ENCODE measurements around the gene NDUFA8. TPM values are rescaled to one million over a fixed set of nuclear protein-coding genes. Genes with fewer than 3 reads are reported as not detected.

The NDUFA8 gene
- total RNA-seq, 1 donor from 2014 or later: 40.2 TPM

GRCh38 chr9:122186777-122187470, 27.3 kb upstream of the NDUFA8 start:
- H3K27me3 ChIP-seq (ENCODE audit: control insufficient read depth in 3 of 3, insufficient read depth in 3 of 3, low read length in 3 of 3): peaks cover 1 to 11% (median 5%) of the 10 kb centered on the region in 3 donors
- H3K4me1 ChIP-seq (ENCODE audit: control insufficient read depth in 3 of 3, insufficient read depth in 3 of 3, low read length in 3 of 3): no peaks in the 10 kb centered on the region
- H3K27ac ChIP-seq (ENCODE audit: low read depth, low read length): no peak overlapping the region
- H3K9me3 ChIP-seq (ENCODE audit: control insufficient read depth in 3 of 3, low read length in 3 of 3): no peaks in the 10 kb centered on the region
- H3K9ac ChIP-seq (ENCODE audit: low read depth in 1 of 3, low read length in 3 of 3): no peak overlapping the region
- H3K4me3 ChIP-seq (ENCODE audit: low read length in 3 of 3): no peak overlapping the region
- no peaks in the 10 kb centered on the region for H3K36me3 ChIP-seq (ENCODE audit: control insufficient read depth in 3 of 3, insufficient read depth in 3 of 3, low read length in 3 of 3)

GRCh38 chr9:122186301-122186700, 26.7 kb upstream of the NDUFA8 start:
- Histone ChIP-seq H3K9ac (ENCODE audit: low read depth in 1 of 3, low read length in 3 of 3) (no peak overlapping the region), H3K27ac (ENCODE audit: low read depth, low read length) (no peak overlapping the region), H3K27me3 (ENCODE audit: control insufficient read depth in 3 of 3, insufficient read depth in 3 of 3, low read length in 3 of 3) (peaks cover 5 to 12% (median 8%) of the 10 kb centered on the region in 3 donors), H3K4me1 (ENCODE audit: control insufficient read depth in 3 of 3, insufficient read depth in 3 of 3, low read length in 3 of 3) (no peaks in the 10 kb centered on the region), H3K36me3 (ENCODE audit: control insufficient read depth in 3 of 3, insufficient read depth in 3 of 3, low read length in 3 of 3) (no peaks in the 10 kb centered on the region), H3K9me3 (ENCODE audit: control insufficient read depth in 3 of 3, low read length in 3 of 3) (no peaks in the 10 kb centered on the region), H3K4me3 (ENCODE audit: low read length in 3 of 3) (no peak overlapping the region)

- Histone ChIP-seq H3K9me3 (ENCODE audit: control insufficient read depth in 3 of 3, low read length in 3 of 3) (no peaks in the 10 kb centered on the region), H3K27me3 (ENCODE audit: control insufficient read depth in 3 of 3, insufficient read depth in 3 of 3, low read length in 3 of 3) (peaks cover 8 to 15% (median 12%) of the 10 kb centered on the region in 3 donors), H3K27ac (ENCODE audit: low read depth, low read length) (no peak overlapping the region), H3K9ac (ENCODE audit: low read depth in 1 of 3, low read length in 3 of 3) (no peak overlapping the region), H3K4me1 (ENCODE audit: control insufficient read depth in 3 of 3, insufficient read depth in 3 of 3, low read length in 3 of 3) (no peaks in the 10 kb centered on the region), H3K36me3 (ENCODE audit: control insufficient read depth in 3 of 3, insufficient read depth in 3 of 3, low read length in 3 of 3) (no peaks in the 10 kb centered on the region), H3K4me3 (ENCODE audit: low read length in 3 of 3) (no peak overlapping the region)
Observed at GRCh38 chr9:122184551-122184950, 25.0 kb upstream of the NDUFA8 start.

- Histone ChIP-seq H3K4me1 (ENCODE audit: control insufficient read depth in 3 of 3, insufficient read depth in 3 of 3, low read length in 3 of 3) (no peaks in the 10 kb centered on the region), H3K27me3 (ENCODE audit: control insufficient read depth in 3 of 3, insufficient read depth in 3 of 3, low read length in 3 of 3) (peaks cover 9 to 15% (median 12%) of the 10 kb centered on the region in 3 donors), H3K9ac (ENCODE audit: low read depth in 1 of 3, low read length in 3 of 3) (no peak overlapping the region), H3K36me3 (ENCODE audit: control insufficient read depth in 3 of 3, insufficient read depth in 3 of 3, low read length in 3 of 3) (no peaks in the 10 kb centered on the region), H3K27ac (ENCODE audit: low read depth, low read length) (no peak overlapping the region), H3K9me3 (ENCODE audit: control insufficient read depth in 3 of 3, low read length in 3 of 3) (no peaks in the 10 kb centered on the region), H3K4me3 (ENCODE audit: low read length in 3 of 3) (no peak overlapping the region)
Observed at GRCh38 chr9:122183501-122183900, 23.9 kb upstream of the NDUFA8 start.

- H3K4me1 ChIP-seq (ENCODE audit: control insufficient read depth in 3 of 3, insufficient read depth in 3 of 3, low read length in 3 of 3): no peaks in the 10 kb centered on the region
- H3K9me3 ChIP-seq (ENCODE audit: control insufficient read depth in 3 of 3, low read length in 3 of 3): no peaks in the 10 kb centered on the region
- no peak overlapping the region for H3K9ac ChIP-seq (ENCODE audit: low read depth in 1 of 3, low read length in 3 of 3)
- H3K27me3 ChIP-seq (ENCODE audit: control insufficient read depth in 3 of 3, insufficient read depth in 3 of 3, low read length in 3 of 3): peaks cover 12 to 16% (median 15%) of the 10 kb centered on the region in 3 donors
- no peaks in the 10 kb centered on the region for H3K36me3 ChIP-seq (ENCODE audit: control insufficient read depth in 3 of 3, insufficient read depth in 3 of 3, low read length in 3 of 3)
- no peak overlapping the region for H3K4me3 ChIP-seq (ENCODE audit: low read length in 3 of 3)
- H3K27ac ChIP-seq (ENCODE audit: low read depth, low read length): no peak overlapping the region
Observed at GRCh38 chr9:122180633-122181032, 21.1 kb upstream of the NDUFA8 start.

- Histone ChIP-seq H3K4me3 (ENCODE audit: low read length in 3 of 3) (no peak overlapping the region), H3K4me1 (ENCODE audit: control insufficient read depth in 3 of 3, insufficient read depth in 3 of 3, low read length in 3 of 3) (no peaks in the 10 kb centered on the region), H3K9me3 (ENCODE audit: control insufficient read depth in 3 of 3, low read length in 3 of 3) (no peaks in the 10 kb centered on the region), H3K9ac (ENCODE audit: low read depth in 1 of 3, low read length in 3 of 3) (no peak overlapping the region), H3K27me3 (ENCODE audit: control insufficient read depth in 3 of 3, insufficient read depth in 3 of 3, low read length in 3 of 3) (peaks cover 12 to 21% (median 19%) of the 10 kb centered on the region in 3 donors), H3K27ac (ENCODE audit: low read depth, low read length) (no peak overlapping the region), H3K36me3 (ENCODE audit: control insufficient read depth in 3 of 3, insufficient read depth in 3 of 3, low read length in 3 of 3) (no peaks in the 10 kb centered on the region)
Observed at GRCh38 chr9:122179690-122180074, 20.1 kb upstream of the NDUFA8 start.

- H3K9ac ChIP-seq (ENCODE audit: low read depth in 1 of 3, low read length in 3 of 3): no peak overlapping the region
- no peak overlapping the region for H3K4me3 ChIP-seq (ENCODE audit: low read length in 3 of 3)
- peaks cover 12 to 24% (median 23%) of the 10 kb centered on the region in 3 donors for H3K27me3 ChIP-seq (ENCODE audit: control insufficient read depth in 3 of 3, insufficient read depth in 3 of 3, low read length in 3 of 3)
- H3K9me3 ChIP-seq (ENCODE audit: control insufficient read depth in 3 of 3, low read length in 3 of 3): no peaks in the 10 kb centered on the region
- H3K4me1 ChIP-seq (ENCODE audit: control insufficient read depth in 3 of 3, insufficient read depth in 3 of 3, low read length in 3 of 3): no peaks in the 10 kb centered on the region
- H3K27ac ChIP-seq (ENCODE audit: low read depth, low read length): no peak overlapping the region
- no peaks in the 10 kb centered on the region for H3K36me3 ChIP-seq (ENCODE audit: control insufficient read depth in 3 of 3, insufficient read depth in 3 of 3, low read length in 3 of 3)
Observed at GRCh38 chr9:122179054-122179689, 19.6 kb upstream of the NDUFA8 start.

- no peaks in the 10 kb centered on the region for H3K9me3 ChIP-seq (ENCODE audit: control insufficient read depth in 3 of 3, low read length in 3 of 3)
- no peaks in the 10 kb centered on the region for H3K36me3 ChIP-seq (ENCODE audit: control insufficient read depth in 3 of 3, insufficient read depth in 3 of 3, low read length in 3 of 3)
- peaks cover 21 to 29% (median 28%) of the 10 kb centered on the region in 3 donors for H3K27me3 ChIP-seq (ENCODE audit: control insufficient read depth in 3 of 3, insufficient read depth in 3 of 3, low read length in 3 of 3)
Observed at GRCh38 chr9:122176916-122177315, 17.3 kb upstream of the NDUFA8 start.

GRCh38 chr9:122173670-122174069, 14.1 kb upstream of the NDUFA8 start:
- no peak overlapping the region for H3K27ac ChIP-seq (ENCODE audit: low read depth, low read length)
- peaks cover 19 to 29% (median 27%) of the 10 kb centered on the region in 3 donors for H3K27me3 ChIP-seq (ENCODE audit: control insufficient read depth in 3 of 3, insufficient read depth in 3 of 3, low read length in 3 of 3)
- H3K9ac ChIP-seq (ENCODE audit: low read depth in 1 of 3, low read length in 3 of 3): no peak overlapping the region
- no peaks in the 10 kb centered on the region for H3K9me3 ChIP-seq (ENCODE audit: control insufficient read depth in 3 of 3, low read length in 3 of 3)
- H3K4me3 ChIP-seq (ENCODE audit: low read length in 3 of 3): no peak overlapping the region
- H3K4me1 ChIP-seq (ENCODE audit: control insufficient read depth in 3 of 3, insufficient read depth in 3 of 3, low read length in 3 of 3): no peaks in the 10 kb centered on the region
- no peaks in the 10 kb centered on the region for H3K36me3 ChIP-seq (ENCODE audit: control insufficient read depth in 3 of 3, insufficient read depth in 3 of 3, low read length in 3 of 3)

More at GRCh38 chr9:122176916-122177315, 17.3 kb upstream of the NDUFA8 start:
- Histone ChIP-seq H3K27ac (ENCODE audit: low read depth, low read length) (no peak overlapping the region), H3K9ac (ENCODE audit: low read depth in 1 of 3, low read length in 3 of 3) (no peak overlapping the region), H3K4me1 (ENCODE audit: control insufficient read depth in 3 of 3, insufficient read depth in 3 of 3, low read length in 3 of 3) (no peaks in the 10 kb centered on the region), H3K4me3 (ENCODE audit: low read length in 3 of 3) (no peak overlapping the region)

GRCh38 chr9:122172131-122172530, 12.6 kb upstream of the NDUFA8 start:
- no peaks in the 10 kb centered on the region for H3K36me3 ChIP-seq (ENCODE audit: control insufficient read depth in 3 of 3, insufficient read depth in 3 of 3, low read length in 3 of 3)
- H3K9me3 ChIP-seq (ENCODE audit: control insufficient read depth in 3 of 3, low read length in 3 of 3): no peaks in the 10 kb centered on the region
- no peak overlapping the region for H3K27ac ChIP-seq (ENCODE audit: low read depth, low read length)
- no peaks in the 10 kb centered on the region for H3K4me1 ChIP-seq (ENCODE audit: control insufficient read depth in 3 of 3, insufficient read depth in 3 of 3, low read length in 3 of 3)
- peaks cover 19 to 29% (median 24%) of the 10 kb centered on the region in 3 donors for H3K27me3 ChIP-seq (ENCODE audit: control insufficient read depth in 3 of 3, insufficient read depth in 3 of 3, low read length in 3 of 3)
- no peak overlapping the region for H3K4me3 ChIP-seq (ENCODE audit: low read length in 3 of 3)
- no peak overlapping the region for H3K9ac ChIP-seq (ENCODE audit: low read depth in 1 of 3, low read length in 3 of 3)

All from skeletal muscle tissue (tissue), 4 donors.